ENCODE measurements around the gene ALDH3B2. TPM values are rescaled to one million over a fixed set of nuclear protein-coding genes. Genes with fewer than 3 reads are reported as not detected.

The ALDH3B2 gene
- total RNA-seq, 2 experiments from 2014 or later = not detected

Other genes starting within 250 kb of the ALDH3B2 start
- gene RPS6KB2, start 246.1 kb downstream of the ALDH3B2 start, total RNA-seq = 10 to 100 TPM; 69.0 to 71.4 TPM
- gene PTPRCAP, start 236.9 kb downstream of the ALDH3B2 start, total RNA-seq = 100 to 1,000 TPM; 351 to 371 TPM
- gene CORO1B, start 231.1 kb downstream of the ALDH3B2 start, total RNA-seq = 100 to 1,000 TPM; 168 to 195 TPM
- gene GPR152, start 221.9 kb downstream of the ALDH3B2 start, total RNA-seq = not detected
- 1 to 10 TPM; 2.8 to 3.0 TPM for gene CABP4, start 219.3 kb downstream of the ALDH3B2 start, total RNA-seq
- 10 to 100 TPM; 63.2 to 69.1 TPM for gene TMEM134, start 205.4 kb downstream of the ALDH3B2 start, total RNA-seq
- 100 to 1,000 TPM; 161 to 166 TPM for gene AIP, start 191.6 kb downstream of the ALDH3B2 start, total RNA-seq
- 100 to 1,000 TPM; 125 to 132 TPM for gene PITPNM1, start 169.3 kb downstream of the ALDH3B2 start, total RNA-seq
- 100 to 1,000 TPM in 1 of 2 experiments, 10 to 100 TPM in 1; 94.6 to 101 TPM for gene CDK2AP2, start 166.5 kb downstream of the ALDH3B2 start, total RNA-seq
- not detected for gene CABP2, start 151.2 kb downstream of the ALDH3B2 start, total RNA-seq
- 100 to 1,000 TPM; 211 to 219 TPM for gene GSTP1, start 90.8 kb downstream of the ALDH3B2 start, total RNA-seq
- gene NDUFV1, start 67.7 kb downstream of the ALDH3B2 start, total RNA-seq = 100 to 1,000 TPM; 211 to 219 TPM
- gene NUDT8, start 44.7 kb downstream of the ALDH3B2 start, total RNA-seq = 10 to 100 TPM; 10.9 to 12.4 TPM
- not detected for gene TBX10, start 34.9 kb downstream of the ALDH3B2 start, total RNA-seq
- gene ACY3, start 23.9 kb downstream of the ALDH3B2 start, total RNA-seq = under 1 TPM; 0.33 to 0.57 TPM

All from activated naive CD8-positive, alpha-beta T cell treated with anti-CD3 and anti-CD28 coated beads, Interleukin-2, amount 10 ng/mL, durations not matched to agents 7 days and 5 days (primary cell).